GM12801 (cell line): ENCODE data around the gene IFNA5.

Source experiments
- TF ChIP-seq, protein P1 (sequence below): IDR thresholded peaks from one replicate; pipeline ENCODE4 v1.5.1; 2011; ENCODE audit warnings: control low read depth; ENCODE audit not compliant: insufficient read length; ENCODE audit errors: extremely low read depth

Gene IFNA5

GRCh38 chr9:21305213-21305612 lies at the start of gene IFNA5:
TSS of gene IFNA5 (minus strand) at chr9:21305313. CDS start at chr9:21305256, 57 bp downstream.
- TF ChIP-seq, protein P1, sequence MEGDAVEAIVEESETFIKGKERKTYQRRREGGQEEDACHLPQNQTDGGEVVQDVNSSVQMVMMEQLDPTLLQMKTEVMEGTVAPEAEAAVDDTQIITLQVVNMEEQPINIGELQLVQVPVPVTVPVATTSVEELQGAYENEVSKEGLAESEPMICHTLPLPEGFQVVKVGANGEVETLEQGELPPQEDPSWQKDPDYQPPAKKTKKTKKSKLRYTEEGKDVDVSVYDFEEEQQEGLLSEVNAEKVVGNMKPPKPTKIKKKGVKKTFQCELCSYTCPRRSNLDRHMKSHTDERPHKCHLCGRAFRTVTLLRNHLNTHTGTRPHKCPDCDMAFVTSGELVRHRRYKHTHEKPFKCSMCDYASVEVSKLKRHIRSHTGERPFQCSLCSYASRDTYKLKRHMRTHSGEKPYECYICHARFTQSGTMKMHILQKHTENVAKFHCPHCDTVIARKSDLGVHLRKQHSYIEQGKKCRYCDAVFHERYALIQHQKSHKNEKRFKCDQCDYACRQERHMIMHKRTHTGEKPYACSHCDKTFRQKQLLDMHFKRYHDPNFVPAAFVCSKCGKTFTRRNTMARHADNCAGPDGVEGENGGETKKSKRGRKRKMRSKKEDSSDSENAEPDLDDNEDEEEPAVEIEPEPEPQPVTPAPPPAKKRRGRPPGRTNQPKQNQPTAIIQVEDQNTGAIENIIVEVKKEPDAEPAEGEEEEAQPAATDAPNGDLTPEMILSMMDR = no peak

GRCh38 chr9:21350787-21351186 lies 45.7 kb upstream of the IFNA5 start, which contains the start of gene IFNA6:
TSS of gene IFNA6 (minus strand) at chr9:21350887. CDS start at chr9:21350887, 0 bp downstream.
- TF ChIP-seq, protein P1 = no peak

- TF ChIP-seq, protein P1 = no peak
Observed at GRCh38 chr9:21348430-21348970, 43.4 kb upstream of the IFNA5 start.

DNA sequence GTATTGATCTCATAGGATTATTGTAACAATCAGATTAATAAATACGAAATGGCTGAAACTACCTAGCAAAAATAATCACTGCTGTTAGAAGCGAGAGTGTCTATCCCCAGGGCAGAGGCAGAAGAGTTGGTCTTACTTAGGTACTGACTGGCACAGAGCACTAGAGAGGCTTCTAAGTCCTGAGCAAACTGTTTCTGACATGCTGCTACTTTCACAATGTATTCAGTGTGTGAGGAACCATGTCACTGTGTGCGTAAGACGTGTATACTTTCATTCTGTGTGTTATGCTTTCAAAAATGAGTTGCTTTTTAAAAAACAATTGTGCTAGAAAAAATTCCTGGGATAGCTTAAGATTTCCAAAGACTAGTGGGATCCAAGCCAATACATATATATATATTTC lies 35.6 kb upstream of the IFNA5 start:
- TF ChIP-seq, protein P1 = no peak

- TF ChIP-seq, protein P1 = no peak
Observed at GRCh38 chr9:21336457-21336856, 31.3 kb upstream of the IFNA5 start.

DNA sequence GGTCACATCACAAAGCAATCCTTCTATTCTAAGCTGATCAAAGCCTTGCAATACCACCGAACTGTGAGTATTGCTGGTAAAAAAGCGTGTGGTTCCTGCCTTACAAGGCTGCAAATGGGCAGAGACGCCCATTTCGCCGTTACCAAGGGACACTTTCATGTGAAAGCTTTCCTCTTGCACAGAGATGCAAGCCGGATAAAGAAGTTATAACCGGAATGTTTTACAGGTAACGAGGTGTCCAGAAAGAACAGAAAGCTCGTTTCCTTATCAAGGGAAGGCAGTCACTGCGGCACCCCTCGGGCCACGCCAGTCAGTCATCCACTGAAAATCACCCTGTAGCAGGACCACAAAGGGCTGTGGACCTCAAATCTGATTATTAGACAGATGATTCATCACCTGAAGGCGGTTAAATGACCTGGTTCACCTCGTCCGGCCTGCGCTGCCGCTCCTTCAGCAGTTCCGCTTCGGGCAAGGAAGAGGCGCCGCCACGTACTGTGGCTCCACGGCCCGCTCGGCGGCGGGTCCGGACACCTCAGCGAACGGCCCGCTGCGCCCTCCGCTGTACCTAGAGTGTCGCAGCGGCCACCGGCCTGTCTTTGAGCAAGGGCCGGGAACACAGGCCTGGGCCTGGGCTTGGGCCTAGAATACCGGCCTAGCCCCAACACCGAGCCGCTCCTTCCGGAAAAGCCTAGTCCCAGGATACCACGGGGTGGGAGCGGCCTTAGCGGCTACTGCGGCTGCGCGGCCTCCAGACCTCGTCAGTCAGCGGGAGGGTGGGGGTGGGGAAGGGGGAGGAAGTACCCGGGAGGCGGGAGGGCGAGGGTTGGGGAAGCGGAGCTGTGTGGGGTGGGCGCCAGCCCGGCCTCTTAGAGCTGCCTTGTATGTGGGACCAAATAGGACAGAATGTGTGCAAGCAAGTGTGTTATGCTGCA lies 29.9 kb upstream of the IFNA5 start, which contains the start of gene KLHL9:
TSS of gene KLHL9 (minus strand) at position 704 of the 932 bp plus-strand sequence. CDS start at position 159, 545 bp downstream.
- TF ChIP-seq, protein P1 = no peak

DNA sequence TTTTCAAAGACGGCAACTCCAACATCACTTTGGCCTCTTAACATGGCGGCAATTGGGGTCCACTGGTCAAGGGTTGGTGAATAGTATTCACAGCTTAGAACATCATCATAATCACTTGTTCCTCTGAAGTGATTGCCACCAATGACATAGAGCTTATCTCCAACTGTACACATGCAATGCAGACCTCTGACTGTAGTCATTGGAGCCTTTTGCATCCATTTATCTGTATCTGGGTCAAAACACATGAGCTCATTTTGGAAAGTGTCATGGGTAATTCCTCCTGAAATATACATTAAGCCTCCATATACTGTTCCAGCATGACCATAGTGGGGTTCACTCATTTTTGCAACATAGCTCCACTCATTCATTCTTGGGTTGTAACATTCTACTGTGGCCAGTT lies 28.1 kb upstream of the IFNA5 start:
- TF ChIP-seq, protein P1 = no peak
